GM12878 (cell line): ENCODE data around the gene DLST. TPM values are rescaled to one million over a fixed set of nuclear protein-coding genes. Genes with fewer than 3 reads are reported as not detected.

Experiments
- ATAC-seq: fragments of 200-7000 bp; cut with Tn5 transposase; 3 replicates; pipeline ENCODE4 v1.9.1; 2020; ENCODE audit warnings: mild to moderate bottlenecking, moderate library complexity
- BruUV-seq: library from RNA; stranded (reverse); fragments of 400-500 nt; replicated peaks from 2 replicates; lab custom pipeline; 2021; lab: Mats Ljungman, UMichigan
- CTCF ChIA-PET: fragments of 300-600 bp; sonication (Branson Sonifier 250); formaldehyde crosslinking; extraction: SDS; loops from one replicate; lab custom pipeline; 2021; ENCODE audit warnings: inconsistent platforms; lab: Yijun Ruan, JAX
- POLR2A ChIA-PET: fragments of 350-600 bp; formaldehyde crosslinking; extraction: SDS; loops from one replicate; lab custom pipeline; 2021; ENCODE audit warnings: inconsistent platforms; lab: Charles Lee
- RAD21 ChIA-PET: fragments of 300-600 bp; sonication (Branson Sonifier 250); formaldehyde crosslinking; loops from one replicate; lab custom pipeline; 2023; ENCODE audit warnings: antibody characterized with exemption; ENCODE audit not compliant: unreplicated experiment; lab: Charles Lee
- SMC1A ChIA-PET: fragments of 300-600 bp; sonication (Branson Sonifier 250); formaldehyde crosslinking; loops from one replicate; lab custom pipeline; 2023; ENCODE audit not compliant: unreplicated experiment, uncharacterized antibody; lab: Charles Lee
- DNase-seq: peaks from one replicate; pipeline ENCODE4 v3.0.0-alpha.2; 2011; ENCODE audit warnings: low read depth, low spot score
- FAIRE-seq: peaks from 3 replicates; lab custom pipeline; 2011; peaks lifted over from hg19 to GRCh38; lab: Jason Lieb, UNC
- H2AFZ ChIP-seq: 2 replicates; pipeline ENCODE4 v1.6.0; 2011; ENCODE audit warnings: low read depth, low read length, control low read depth; ENCODE audit not compliant: control insufficient read depth
- H3K27ac ChIP-seq: 2 replicates; pipeline ENCODE4 v1.5.1; 2011; ENCODE audit warnings: control low read depth; ENCODE audit not compliant: control insufficient read depth, insufficient read depth
- H3K27me3 ChIP-seq, 2 experiments: replicated peaks in 1 of 2; 2 replicates each; pipeline versions ENCODE4 v1.6.0 to v1.6.1; 2011; ENCODE audit warnings: low read length in 1 of 2; ENCODE audit not compliant: control insufficient read depth in 2 of 2, insufficient read depth in 2 of 2
- H3K36me3 ChIP-seq, 2 experiments: 2 replicates each; pipeline ENCODE4 v1.5.1; 2011; ENCODE audit warnings: low read length in 1 of 2; ENCODE audit not compliant: control insufficient read depth in 2 of 2, insufficient read depth in 2 of 2
- H3K4me1 ChIP-seq: 2 replicates; pipeline ENCODE4 v1.6.1; 2011; ENCODE audit warnings: mild to moderate bottlenecking, low read length, moderate library complexity, mixed read lengths; ENCODE audit not compliant: control insufficient read depth, insufficient read depth
- H3K4me2 ChIP-seq: 2 replicates; pipeline ENCODE4 v1.6.0; 2011; ENCODE audit warnings: control low read depth; ENCODE audit not compliant: control insufficient read depth, insufficient read depth
- H3K4me3 ChIP-seq: fragments of 200-600 bp; sonication (generic); 2 replicates; pipeline ENCODE4 v1.5.1; 2016
- H3K79me2 ChIP-seq: 2 replicates; pipeline ENCODE4 v1.6.0; 2011; ENCODE audit warnings: low read length; ENCODE audit not compliant: control insufficient read depth, insufficient read depth
- H3K9ac ChIP-seq: 2 replicates; pipeline ENCODE4 v1.8.0; 2011; ENCODE audit warnings: low read length, control low read depth, mixed read lengths; ENCODE audit not compliant: control insufficient read depth, insufficient read depth
- H3K9me3 ChIP-seq: replicated peaks from 3 replicates; pipeline ENCODE4 v1.5.1; 2011; ENCODE audit warnings: mild to moderate bottlenecking, low read length; ENCODE audit not compliant: control insufficient read depth, insufficient read depth
- H4K20me1 ChIP-seq: 2 replicates; pipeline ENCODE4 v1.6.0; 2011; ENCODE audit not compliant: control insufficient read depth, insufficient read depth
- CBFB ChIP-seq: IDR thresholded peaks from 2 replicates; pipeline ENCODE4 v1.6.1; 2016; ENCODE audit warnings: antibody characterized with exemption, low read depth
- CHD4 ChIP-seq: fragments of 200-600 bp; sonication (generic); IDR thresholded peaks from 2 replicates; pipeline ENCODE4 v1.6.1; 2016; ENCODE audit warnings: mild to moderate bottlenecking
- EGR1 ChIP-seq, 2 experiments: IDR thresholded peaks; 1 replicate in 1 of 2; 2 replicates in 1 of 2; pipeline ENCODE4 v1.6.1; 2011 to 2012; ENCODE audit warnings: low read depth in 2 of 2, low read length in 2 of 2, borderline replicate concordance in 1 of 2, mild to moderate bottlenecking in 1 of 2, moderate library complexity in 1 of 2
- FOS ChIP-seq: IDR thresholded peaks from 3 replicates; pipeline ENCODE4 v1.6.1; 2011; ENCODE audit warnings: borderline replicate concordance; ENCODE audit not compliant: insufficient read length; ENCODE audit errors: extremely low read depth
- IRF5 ChIP-seq: fragments of 450-650 bp; IDR thresholded peaks from 2 replicates; pipeline ENCODE4 v1.6.1; 2017; ENCODE audit warnings: borderline replicate concordance
- MYB ChIP-seq: fragments of 150-350 bp; IDR thresholded peaks from 2 replicates; pipeline ENCODE4 v1.6.1; 2014; ENCODE audit warnings: mild to moderate bottlenecking, low read depth, low read length, borderline replicate concordance
- SMAD5 ChIP-seq: IDR thresholded peaks from 2 replicates; pipeline ENCODE4 v1.6.1; 2016; ENCODE audit warnings: antibody characterized with exemption, low read depth
- ZNF622 ChIP-seq: fragments of 450-650 bp; IDR thresholded peaks from 2 replicates; pipeline ENCODE4 v1.6.1; 2017; ENCODE audit warnings: mild to moderate bottlenecking, inconsistent platforms
- WGBS: methylation state at CpG from one replicate; pipeline ENCODE4 v1.1.6; 2016; ENCODE audit warnings: low lambda C conversion rate; ENCODE audit not compliant: insufficient replicate concordance, insufficient coverage; ENCODE audit errors: missing lambda C conversion rate; 5-methylcytosine and 5-hydroxymethylcytosine counted together
- in situ Hi-C: fragments of 300-500 bp; cut with MboI; formaldehyde crosslinking; loops from 9 replicates; pipeline ENCODE4 v1.14.3; 2018; ENCODE audit warnings: mixed read lengths
- intact Hi-C: fragments of 100-400 bp; cut with micrococcal nuclease; formaldehyde crosslinking; loops from one replicate; pipeline ENCODE4 v1.14.2; 2022; ENCODE audit not compliant: unreplicated experiment
- polyA plus RNA-seq, 11 experiments: library from polyadenylated mRNA; depleted of rRNA in 4 of 11; unstranded in 6 of 11; stranded (reverse) in 5 of 11; fragments of >200 nt; fragmentation: Nextera tagmentation in 4 of 11; fragmentation: Illumina TruSeq in 1 of 11; extraction: Ambion mirVana in 4 of 11; extraction: Trizol in 1 of 11; gene quantifications; 1 replicate in 1 of 11; 2 replicates in 10 of 11; pipeline versions ENCODE4 v1.2.1 to v1.2.3, GENCODE V29; 2011 to 2016; ENCODE audit warnings: inconsistent platforms in 2 of 11, missing spikeins in 2 of 11, low read depth in 1 of 11
- total RNA-seq, 4 experiments: library from RNA; depleted of rRNA in 3 of 4; stranded (reverse); fragments of >200 nt in 3 of 4; fragmentation: Illumina TruSeq in 1 of 4; extraction: Trizol in 1 of 4; gene quantifications; 2 replicates each; pipeline versions ENCODE4 v1.2.1 to v1.2.3, GENCODE V29; 2013 to 2021
- TF ChIP-seq, protein P1 (sequence below): fragments of 450-650 bp; formaldehyde crosslinking; IDR thresholded peaks from 2 replicates; pipeline ENCODE4 v1.4.0; 2020; ENCODE audit warnings: mild to moderate bottlenecking, moderate library complexity

The DLST gene
- total and polyA plus RNA-seq, 10 of the 15 experiments (the other 5 are each of a cell fraction or from before 2014, with no cell fraction given), result 2.9 to 141 (median 67.7) TPM

- H3K4me3 ChIP-seq, result no peak overlapping the region
- TF ChIP-seq CBFB, result no peak
- no peak for TF ChIP-seq EGR1 (IDR thresholded peaks at IDR 0.05; ENCODE audit: borderline replicate concordance in 1 of 2, low read depth in 2 of 2, low read length in 2 of 2)
- TF ChIP-seq SMAD5, result no peak
- TF ChIP-seq MYB, result no peak
- TF ChIP-seq FOS, result no peak
- no peak for TF ChIP-seq IRF5
- TF ChIP-seq ZNF622, result no peak
- TF ChIP-seq, protein P1, sequence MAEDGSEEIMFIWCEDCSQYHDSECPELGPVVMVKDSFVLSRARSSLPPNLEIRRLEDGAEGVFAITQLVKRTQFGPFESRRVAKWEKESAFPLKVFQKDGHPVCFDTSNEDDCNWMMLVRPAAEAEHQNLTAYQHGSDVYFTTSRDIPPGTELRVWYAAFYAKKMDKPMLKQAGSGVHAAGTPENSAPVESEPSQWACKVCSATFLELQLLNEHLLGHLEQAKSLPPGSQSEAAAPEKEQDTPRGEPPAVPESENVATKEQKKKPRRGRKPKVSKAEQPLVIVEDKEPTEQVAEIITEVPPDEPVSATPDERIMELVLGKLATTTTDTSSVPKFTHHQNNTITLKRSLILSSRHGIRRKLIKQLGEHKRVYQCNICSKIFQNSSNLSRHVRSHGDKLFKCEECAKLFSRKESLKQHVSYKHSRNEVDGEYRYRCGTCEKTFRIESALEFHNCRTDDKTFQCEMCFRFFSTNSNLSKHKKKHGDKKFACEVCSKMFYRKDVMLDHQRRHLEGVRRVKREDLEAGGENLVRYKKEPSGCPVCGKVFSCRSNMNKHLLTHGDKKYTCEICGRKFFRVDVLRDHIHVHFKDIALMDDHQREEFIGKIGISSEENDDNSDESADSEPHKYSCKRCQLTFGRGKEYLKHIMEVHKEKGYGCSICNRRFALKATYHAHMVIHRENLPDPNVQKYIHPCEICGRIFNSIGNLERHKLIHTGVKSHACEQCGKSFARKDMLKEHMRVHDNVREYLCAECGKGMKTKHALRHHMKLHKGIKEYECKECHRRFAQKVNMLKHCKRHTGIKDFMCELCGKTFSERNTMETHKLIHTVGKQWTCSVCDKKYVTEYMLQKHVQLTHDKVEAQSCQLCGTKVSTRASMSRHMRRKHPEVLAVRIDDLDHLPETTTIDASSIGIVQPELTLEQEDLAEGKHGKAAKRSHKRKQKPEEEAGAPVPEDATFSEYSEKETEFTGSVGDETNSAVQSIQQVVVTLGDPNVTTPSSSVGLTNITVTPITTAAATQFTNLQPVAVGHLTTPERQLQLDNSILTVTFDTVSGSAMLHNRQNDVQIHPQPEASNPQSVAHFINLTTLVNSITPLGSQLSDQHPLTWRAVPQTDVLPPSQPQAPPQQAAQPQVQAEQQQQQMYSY, result no peak
- TF ChIP-seq CHD4, result no peak
- TF ChIP-seq, all 136 proteins: peak for 0
- ChIA-PET CTCF (interaction anchor here (1.3 to 26.0 kb wide), 2 partner anchors 20 to 55 kb away, joined by 3 to 552 read pairs; no protein-coding TSS in a partner anchor), SMC1A (interaction anchor here (0.6 to 1.0 kb wide), 2 partner anchors 31 to 175 kb away, joined by 3 read pairs; no protein-coding TSS in a partner anchor), RAD21 (no interaction called here), POLR2A (no interaction called here)
- H3K27me3 ChIP-seq, result no peaks in the 10 kb centered on the region
- WGBS, result 40% methylated on average over 5 of the region's 5 CpGs
- no peak for DNase-seq
- no peak for ATAC-seq
- no peak for FAIRE-seq
- no peaks in the 10 kb centered on the region for H4K20me1 ChIP-seq
- in situ Hi-C loops (no loop called here), intact Hi-C loops (no loop called here)
- BruUV-seq, result no TSS peak
- no peak overlapping the region for H2AFZ ChIP-seq
- H3K9me3 ChIP-seq, result no peaks in the 10 kb centered on the region
- no peaks in the 10 kb centered on the region for H3K4me1 ChIP-seq
- no peak overlapping the region for H3K4me2 ChIP-seq
- H3K36me3 ChIP-seq, result no peaks in the 10 kb centered on the region; a peak in 1 of 4 replicates
- H3K79me2 ChIP-seq, result no peaks in the 10 kb centered on the region
- H3K9ac ChIP-seq, result no peak overlapping the region
- H3K27ac ChIP-seq, result no peak overlapping the region
Observed at GRCh38 chr14:74913393-74913910, 31.7 kb downstream of the DLST start.
